HUES64 (cell line): Measurements from ENCODE around the gene FASTKD3. TPM values are rescaled to one million over a fixed set of nuclear protein-coding genes. Genes with fewer than 3 reads are reported as not detected.
"Not testable (repeated sequence)": the region's sequence is repeated elsewhere in the genome, so short reads cannot be mapped to it uniquely, and the experiment has no call there.

Experiments used
- H3K27ac ChIP-seq: 2 replicates; pipeline ENCODE4 v1.7.0; 2013; ENCODE audit warnings: low read depth, low read length, inconsistent platforms
- H3K27me3 ChIP-seq: 2 replicates; pipeline ENCODE4 v1.6.1; 2013; ENCODE audit warnings: mild to moderate bottlenecking, low read length; ENCODE audit not compliant: insufficient read depth
- H3K36me3 ChIP-seq: 2 replicates; pipeline ENCODE4 v1.6.1; 2013; ENCODE audit warnings: mild to moderate bottlenecking, low read length; ENCODE audit not compliant: insufficient read depth
- H3K4me1 ChIP-seq: 2 replicates; pipeline ENCODE4 v1.6.1; 2013; ENCODE audit warnings: mild to moderate bottlenecking, low read length, moderate library complexity; ENCODE audit not compliant: insufficient read depth
- H3K4me3 ChIP-seq: 2 replicates; pipeline ENCODE4 v1.5.1; 2013; ENCODE audit warnings: mild to moderate bottlenecking, low read length, moderate library complexity
- H3K9ac ChIP-seq: 2 replicates; pipeline ENCODE4 v1.6.1; 2013; ENCODE audit warnings: mild to moderate bottlenecking, low read depth, low read length
- H3K9me3 ChIP-seq: 2 replicates; pipeline ENCODE4 v1.6.1; 2013; ENCODE audit warnings: low read depth, low read length; ENCODE audit not compliant: insufficient read depth
- WGBS: fragments of 150-250, 120-280 bp; methylation state at CpG from one replicate; pipeline ENCODE4 v1.1.7; 2013; ENCODE audit warnings: missing lambda C conversion rate; 5-methylcytosine and 5-hydroxymethylcytosine counted together
- polyA plus RNA-seq, 2 experiments: library from polyadenylated mRNA; stranded (reverse); fragments of 50-300 nt; gene quantifications; one replicate each; pipeline ENCODE4 v1.2.3, GENCODE V29; 2013

The FASTKD3 gene, protein sequence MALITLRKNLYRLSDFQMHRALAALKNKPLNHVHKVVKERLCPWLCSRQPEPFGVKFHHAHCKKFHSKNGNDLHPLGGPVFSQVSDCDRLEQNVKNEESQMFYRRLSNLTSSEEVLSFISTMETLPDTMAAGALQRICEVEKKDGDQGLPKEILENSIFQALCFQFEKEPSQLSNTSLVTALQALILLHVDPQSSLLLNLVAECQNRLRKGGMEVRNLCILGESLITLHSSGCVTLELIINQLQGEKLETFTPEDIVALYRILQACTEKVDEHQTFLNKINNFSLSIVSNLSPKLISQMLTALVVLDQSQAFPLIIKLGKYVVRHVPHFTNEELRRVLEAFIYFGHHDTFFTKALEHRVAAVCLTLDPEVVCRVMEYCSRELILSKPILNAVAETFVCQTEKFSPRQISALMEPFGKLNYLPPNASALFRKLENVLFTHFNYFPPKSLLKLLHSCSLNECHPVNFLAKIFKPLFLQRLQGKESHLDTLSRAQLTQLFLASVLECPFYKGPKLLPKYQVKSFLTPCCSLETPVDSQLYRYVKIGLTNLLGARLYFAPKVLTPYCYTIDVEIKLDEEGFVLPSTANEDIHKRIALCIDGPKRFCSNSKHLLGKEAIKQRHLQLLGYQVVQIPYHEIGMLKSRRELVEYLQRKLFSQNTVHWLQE
- 11.4 TPM for polyA plus RNA-seq (2013, experiment 1 of 2)
- 12.8 TPM for polyA plus RNA-seq (2013, experiment 2 of 2)

DNA sequence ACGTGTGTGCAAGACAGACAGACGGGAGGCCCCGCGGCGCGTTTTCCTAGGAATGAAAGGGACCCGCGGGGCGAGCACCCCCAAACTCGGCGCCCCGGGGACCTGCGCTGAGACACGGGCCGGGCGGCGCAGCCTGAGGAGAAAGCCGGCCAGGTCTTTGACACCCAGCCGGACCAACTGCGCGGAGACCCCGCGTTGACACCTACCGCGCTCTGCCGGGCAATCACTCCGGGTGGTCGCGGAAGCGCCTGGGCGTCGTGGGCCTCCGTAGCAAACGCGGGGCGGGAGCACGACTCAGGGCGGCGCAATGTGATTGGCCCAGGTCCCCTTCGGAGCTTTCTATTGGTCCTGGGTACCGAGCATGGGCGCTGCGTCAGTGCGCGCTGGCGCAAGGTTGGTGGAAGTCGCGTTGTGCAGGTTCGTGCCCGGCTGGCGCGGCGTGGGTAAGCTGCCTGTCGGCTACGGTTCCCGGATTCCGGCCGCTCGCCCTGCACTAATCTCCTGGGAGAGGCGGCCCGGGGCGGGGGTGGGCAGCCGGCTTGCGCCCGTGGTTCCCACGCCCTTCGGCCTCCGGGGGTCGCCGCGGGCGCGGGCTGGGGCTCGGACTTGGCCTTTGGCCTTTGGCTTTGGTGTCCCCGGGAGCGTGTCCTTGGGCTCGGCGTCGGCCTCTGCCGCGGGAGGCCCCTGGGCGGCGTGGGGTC lies at the start of gene FASTKD3, which contains the start of gene MTRR:
Gene FASTKD3 (minus strand): TSS at position 259 of the 701 bp plus-strand sequence. CDS start 948 bp downstream, outside the sequence.
Gene MTRR (plus strand): TSS at position 376 of the 701 bp plus-strand sequence. CDS start 1,647 bp downstream, outside the sequence.
- peak within 1 kb of the TSS; percentile 74 for H3K4me3 ChIP-seq
- peaks cover 43% of the 10 kb centered on the region for H3K36me3 ChIP-seq
- peak within 1 kb of the TSS; percentile 75 for H3K9ac ChIP-seq
- under 1% methylated on average over 83 of the region's 83 CpGs for whole genome bisulfite sequencing
- no peaks in the 10 kb centered on the region for H3K9me3 ChIP-seq
- no peaks in the 10 kb centered on the region for H3K27me3 ChIP-seq
- H3K4me1 ChIP-seq, result peaks cover 9% of the 10 kb centered on the region; the same call in 1 of the 2 replicates
- H3K27ac ChIP-seq, result no peak within 1 kb of the TSS

DNA sequence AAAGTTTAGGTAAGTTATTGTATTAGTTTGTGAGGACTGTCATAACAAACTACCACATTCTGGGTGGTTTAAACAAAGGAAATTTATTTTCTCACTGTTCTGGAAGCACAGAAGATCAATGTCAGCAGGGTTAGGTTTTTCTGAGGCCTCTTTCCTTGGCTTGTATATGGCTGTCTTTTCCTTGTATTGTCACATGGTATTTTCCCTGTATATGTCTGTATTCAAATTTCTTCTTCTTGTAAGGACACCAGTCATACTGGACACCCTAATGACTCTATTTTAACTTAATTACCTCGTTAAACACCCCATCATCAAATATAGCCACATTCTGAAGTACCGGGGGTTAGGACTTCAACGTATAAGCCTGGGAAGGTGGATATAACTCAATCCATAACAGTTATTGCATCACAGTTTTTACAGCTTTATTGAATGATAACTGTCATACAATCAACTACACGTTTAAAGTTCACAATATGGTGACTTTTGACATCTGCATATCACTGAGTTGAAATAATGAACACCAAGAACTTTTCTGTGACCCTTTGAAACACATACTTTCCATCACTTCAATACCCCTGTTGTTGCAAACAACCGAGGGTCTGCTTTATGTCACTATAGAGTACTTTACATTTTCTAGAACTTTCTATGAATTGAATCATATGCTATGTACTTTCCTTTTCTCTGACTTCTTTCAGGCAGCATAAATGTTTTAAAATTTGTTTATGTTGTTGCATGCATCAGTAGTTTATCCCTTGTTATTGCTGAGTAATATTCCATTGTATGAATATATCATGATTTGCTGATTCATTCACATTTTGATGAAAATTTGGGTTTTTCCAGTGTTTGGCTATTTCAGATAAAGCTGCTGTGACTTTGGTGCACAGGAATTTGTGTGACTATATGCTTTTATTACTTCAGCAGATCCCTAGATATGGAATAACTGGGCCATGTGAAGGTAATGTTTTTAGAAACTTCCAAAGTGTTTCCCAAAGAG lies 48.6 kb upstream of the FASTKD3 start:
- Histone ChIP-seq H3K9me3 (no peaks in the 10 kb centered on the region), H3K36me3 (no peaks in the 10 kb centered on the region), H3K9ac (no peak overlapping the region), H3K4me1 (no peaks in the 10 kb centered on the region), H3K27ac (no peak overlapping the region), H3K4me3 (no peak overlapping the region), H3K27me3 (no peaks in the 10 kb centered on the region)
- WGBS, result 71% methylated on average over 5 of the region's 5 CpGs

DNA sequence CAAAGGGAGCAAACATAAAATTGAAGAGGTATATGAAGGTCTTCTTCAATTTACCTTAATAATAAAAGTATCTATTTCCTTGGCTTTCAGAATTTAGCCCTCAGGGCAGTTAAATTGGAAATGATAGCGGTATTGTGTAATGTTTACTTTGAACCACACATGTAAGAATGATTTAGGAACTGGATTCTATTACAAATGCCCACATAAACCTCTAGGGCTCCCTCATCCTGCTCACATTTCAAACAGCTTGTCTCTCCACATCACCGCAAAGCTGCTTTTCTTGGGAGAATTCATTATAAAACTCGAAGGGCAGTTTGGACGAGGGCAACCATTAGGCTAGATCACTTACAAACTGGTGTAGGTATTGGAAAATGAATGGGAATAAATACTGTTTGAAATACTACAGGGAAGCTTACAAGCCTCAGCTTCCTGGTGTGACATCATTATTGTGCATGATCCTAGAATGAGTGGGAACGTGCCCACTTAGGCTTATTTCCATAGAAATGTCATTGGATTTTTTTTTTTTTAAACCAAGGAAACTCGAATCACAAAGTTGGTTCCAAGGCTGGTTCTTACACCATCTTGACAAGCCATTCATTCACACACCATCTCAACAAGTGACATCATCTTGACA lies 47.5 kb upstream of the FASTKD3 start:
- Histone ChIP-seq H3K27me3 (no peaks in the 10 kb centered on the region), H3K27ac (no peak overlapping the region), H3K9ac (no peak overlapping the region), H3K4me1 (no peaks in the 10 kb centered on the region), H3K4me3 (no peak overlapping the region), H3K9me3 (no peaks in the 10 kb centered on the region), H3K36me3 (no peaks in the 10 kb centered on the region)
- 90% methylated on average over 5 of the region's 6 CpGs for WGBS

DNA sequence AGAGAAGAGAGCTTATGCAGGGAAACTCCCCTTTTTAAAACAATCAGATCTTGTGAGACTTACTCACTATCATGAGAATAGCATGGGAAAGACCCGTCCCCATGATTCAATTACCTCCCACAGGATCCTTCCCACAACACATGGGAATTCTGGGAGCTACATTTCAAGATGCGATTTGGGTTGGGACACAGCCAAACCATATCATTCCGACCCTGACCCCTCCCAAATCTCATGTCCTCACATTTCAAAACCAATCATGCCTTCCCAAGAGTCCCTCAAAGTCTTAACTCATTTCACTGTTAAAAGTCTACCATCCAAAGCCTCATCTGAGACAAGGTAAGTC lies 42.6 kb upstream of the FASTKD3 start:
- Histone ChIP-seq H3K36me3 (peaks cover 20% of the 10 kb centered on the region; the same call in 1 of the 2 replicates), H3K9me3 (peaks cover 25% of the 10 kb centered on the region)
- WGBS, result 92% methylated on average over 3 of the region's 3 CpGs
- H3K27ac ChIP-seq, H3K27me3 ChIP-seq, H3K9ac ChIP-seq, H3K4me1 ChIP-seq, H3K4me3 ChIP-seq: not testable (repeated sequence)

DNA sequence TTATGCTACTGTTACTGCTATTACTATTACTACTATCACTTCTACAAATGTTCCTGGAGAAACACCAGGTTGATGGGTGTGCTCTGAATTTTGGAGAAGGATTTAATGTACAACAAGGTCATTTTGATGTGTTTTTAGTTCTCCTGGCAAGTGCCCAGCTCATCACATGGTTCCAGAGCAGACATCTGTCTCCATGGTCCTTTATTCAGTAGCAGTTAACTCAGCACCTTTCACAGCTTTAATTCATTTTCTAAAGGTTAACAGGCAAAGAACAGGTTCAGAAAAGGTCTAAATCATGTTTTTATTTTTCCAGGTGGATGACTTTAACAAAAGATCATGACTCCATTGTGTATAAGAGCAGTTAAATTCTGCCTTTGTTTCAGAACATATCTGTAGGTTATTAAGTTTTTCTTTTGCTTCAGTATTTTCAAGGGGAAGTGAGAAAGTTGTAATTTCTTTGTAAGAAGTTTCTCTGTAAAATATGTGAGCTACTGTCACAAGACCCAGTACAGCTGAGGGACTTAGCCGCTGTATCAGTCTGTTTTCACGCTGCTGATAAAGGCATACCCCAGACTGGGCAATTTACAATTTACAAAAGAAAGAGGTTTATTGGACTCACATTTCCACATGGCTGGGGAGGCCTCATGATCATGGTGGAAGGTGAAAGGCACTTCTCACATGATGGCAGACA lies 42.1 kb upstream of the FASTKD3 start:
- no peaks in the 10 kb centered on the region for H3K27me3 ChIP-seq
- H3K36me3 ChIP-seq, result peaks cover 20% of the 10 kb centered on the region; the same call in 1 of the 2 replicates
- no peak overlapping the region for H3K9ac ChIP-seq
- no peaks in the 10 kb centered on the region for H3K4me1 ChIP-seq
- no peak overlapping the region for H3K4me3 ChIP-seq
- H3K9me3 ChIP-seq, result peaks cover 25% of the 10 kb centered on the region
- WGBS, result 98% methylated on average over 2 of the region's 2 CpGs
- no peak overlapping the region for H3K27ac ChIP-seq

DNA sequence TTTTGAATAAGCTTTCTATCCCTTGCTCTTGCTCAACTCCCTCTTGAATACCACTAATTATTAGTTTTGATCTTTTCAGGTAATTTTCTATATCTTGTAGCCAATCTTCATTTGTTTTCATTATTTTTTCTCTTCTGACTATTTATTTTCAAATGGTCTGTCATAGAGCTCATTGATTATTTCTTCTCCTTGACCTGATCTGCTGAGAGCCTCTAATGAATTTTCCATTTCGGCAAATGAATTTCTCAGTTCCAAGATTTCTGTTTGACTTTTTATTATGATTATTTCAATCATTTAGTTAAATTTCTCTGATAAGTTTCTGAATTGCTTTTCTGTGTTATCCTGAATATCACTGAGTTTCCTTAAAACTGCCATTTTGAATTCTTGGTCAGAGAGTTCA lies 39.5 kb upstream of the FASTKD3 start:
- 100% methylated on average over 1 of the region's 1 CpG for WGBS

DNA sequence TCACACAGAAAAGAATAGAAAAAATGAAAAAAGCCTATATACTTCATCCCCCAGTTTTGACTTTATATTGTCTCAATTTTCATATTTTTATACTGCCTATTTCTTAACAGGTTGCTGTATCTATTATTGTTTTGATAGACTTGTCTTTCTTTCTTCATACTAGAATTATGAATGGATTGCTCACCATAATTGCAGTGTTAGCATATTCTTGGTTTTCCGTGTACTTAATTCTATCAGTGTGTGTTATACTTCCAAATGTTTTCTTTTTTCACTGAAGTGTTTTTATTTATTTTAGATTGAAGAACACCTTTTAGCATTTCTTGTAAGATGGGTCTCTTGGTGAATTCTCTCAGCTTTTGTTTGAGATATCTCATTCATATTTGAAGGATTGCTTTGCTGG lies 38.8 kb upstream of the FASTKD3 start:
- WGBS, result 100% methylated on average over 1 of the region's 1 CpG
- peaks cover 25% of the 10 kb centered on the region for H3K9me3 ChIP-seq
- H3K36me3 ChIP-seq, result peaks cover 40% of the 10 kb centered on the region
- H3K27ac ChIP-seq, result no peak overlapping the region
- no peaks in the 10 kb centered on the region for H3K27me3 ChIP-seq
- H3K4me3 ChIP-seq, result no peak overlapping the region
- H3K4me1 ChIP-seq, result no peaks in the 10 kb centered on the region; the same call in 1 of the 2 replicates
- H3K9ac ChIP-seq, result no peak overlapping the region

More for the DNA sequence above, 39.5 kb upstream of the FASTKD3 start:
- Histone ChIP-seq H3K4me1 (no peaks in the 10 kb centered on the region; the same call in 1 of the 2 replicates), H3K9ac (no peak overlapping the region), H3K9me3 (peaks cover 25% of the 10 kb centered on the region), H3K36me3 (peaks cover 33% of the 10 kb centered on the region; the same call in 1 of the 2 replicates), H3K27ac (no peak overlapping the region), H3K4me3 (no peak overlapping the region), H3K27me3 (no peaks in the 10 kb centered on the region)

DNA sequence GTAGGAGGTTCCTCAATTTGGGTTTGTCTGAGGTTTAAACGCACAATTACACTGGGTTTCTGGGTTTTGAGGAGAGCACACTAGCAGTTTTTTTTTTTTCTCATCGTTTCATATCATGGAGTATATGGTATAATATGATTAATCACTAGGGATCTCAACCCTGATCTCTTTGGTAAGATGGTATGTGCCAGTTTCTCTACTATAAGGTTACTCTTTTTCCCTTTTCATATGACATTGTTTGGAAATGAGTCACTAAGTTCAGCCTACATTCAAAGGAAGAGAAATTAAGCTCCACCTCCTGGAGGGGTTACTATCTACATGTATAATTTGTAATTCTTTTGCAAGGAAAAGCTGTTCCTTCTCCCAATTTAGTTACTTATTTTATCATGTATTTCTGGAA lies 35.3 kb upstream of the FASTKD3 start:
- no peaks in the 10 kb centered on the region; the same call in 1 of the 2 replicates for H3K4me1 ChIP-seq
- no peak overlapping the region for H3K4me3 ChIP-seq
- no peak overlapping the region for H3K9ac ChIP-seq
- H3K36me3 ChIP-seq, result peaks cover 65% of the 10 kb centered on the region
- no peak overlapping the region for H3K27ac ChIP-seq
- H3K9me3 ChIP-seq, result peaks cover 20% of the 10 kb centered on the region
- WGBS, result 94% methylated on average over 1 of the region's 2 CpGs
- no peaks in the 10 kb centered on the region for H3K27me3 ChIP-seq

DNA sequence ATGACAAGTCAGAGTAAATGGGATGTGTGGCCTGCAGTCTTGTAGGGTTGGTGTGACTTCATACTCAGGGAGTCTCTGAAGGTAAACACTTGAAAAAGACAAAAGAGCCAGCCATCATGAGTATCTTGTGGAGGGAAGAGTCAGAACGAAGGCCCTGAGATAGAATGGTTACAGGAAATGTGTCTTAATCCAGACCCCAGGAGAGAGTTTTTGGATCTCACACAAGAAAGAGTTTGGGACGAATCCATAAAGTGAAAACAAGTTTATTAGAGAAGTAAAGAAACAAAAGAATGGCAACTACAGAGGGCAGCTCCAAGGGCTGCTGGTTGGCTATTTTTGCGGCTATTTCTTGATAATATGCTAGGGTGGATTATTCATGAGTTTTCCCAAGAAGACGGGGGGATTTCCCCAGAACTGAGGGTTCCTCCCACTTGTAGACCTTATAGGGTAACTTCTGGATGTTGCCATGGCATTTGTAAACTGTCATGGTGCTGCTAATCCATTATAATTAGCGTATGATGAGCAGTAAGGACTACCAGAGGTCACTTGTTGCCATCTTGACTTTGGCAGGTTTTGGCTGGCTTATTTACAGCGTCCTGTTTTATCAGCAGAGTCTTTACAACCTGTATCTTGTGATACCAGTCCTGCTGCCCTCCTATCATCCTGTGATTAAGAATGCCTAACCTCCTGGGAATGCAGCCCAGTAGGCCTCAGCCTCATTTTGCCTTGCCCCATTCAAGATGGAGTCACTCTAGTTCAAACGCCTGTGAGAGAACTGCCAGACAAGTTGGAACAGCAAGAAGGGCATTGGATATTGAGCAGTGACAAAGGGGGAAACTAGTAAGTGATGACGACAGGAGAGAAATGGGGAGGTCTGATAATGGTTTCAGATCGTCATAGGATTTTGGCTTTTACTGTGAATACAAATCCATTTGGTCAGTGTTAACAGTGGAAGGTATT lies 34.1 kb upstream of the FASTKD3 start:
- Histone ChIP-seq H3K36me3 (peaks cover 68% of the 10 kb centered on the region), H3K4me3 (no peak overlapping the region)

More for the DNA sequence above, 34.1 kb upstream of the FASTKD3 start:
- Histone ChIP-seq H3K4me1 (no peaks in the 10 kb centered on the region; the same call in 1 of the 2 replicates), H3K9me3 (peaks cover 11% of the 10 kb centered on the region), H3K27ac (no peak overlapping the region), H3K9ac (no peak overlapping the region), H3K27me3 (no peaks in the 10 kb centered on the region)
- 95% methylated on average over 9 of the region's 9 CpGs for WGBS
